Measurements from ENCODE around the gene MCTP2. TPM values are rescaled to one million over a fixed set of nuclear protein-coding genes. Genes with fewer than 3 reads are reported as not detected.
"Not testable (repeated sequence)": the region's sequence is repeated elsewhere in the genome, so short reads cannot be mapped to it uniquely, and the experiment has no call there.

Gene MCTP2
- total RNA-seq, 2 donors from 2014 or later: 49.9 to 119 TPM

- Mint-ChIP-seq H3K36me3 (ENCODE audit: insufficient read depth in 2 of 2) (no peaks in the 10 kb centered on the region), H3K4me3 (no peak overlapping the region), H3K27me3 (ENCODE audit: low read depth) (peaks cover 5% of the 10 kb centered on the region), H3K9me3 (peaks cover 0 to 2% of the 10 kb centered on the region in 2 donors), H3K4me1 (ENCODE audit: low read depth) (no peaks in the 10 kb centered on the region), H3K27ac (no peak overlapping the region)
- DNase-seq: no peak
- ATAC-seq (replicated peaks in 1 of 2): no peak
Measured at GRCh38 chr15:94493176-94493575, 261.8 kb downstream of the MCTP2 start.

- not testable (repeated sequence) for DNase-seq; H3K27ac Mint-ChIP-seq; H3K36me3 Mint-ChIP-seq (ENCODE audit: insufficient read depth in 2 of 2); H3K9me3 Mint-ChIP-seq; H3K27me3 Mint-ChIP-seq (ENCODE audit: low read depth); ATAC-seq (replicated peaks in 1 of 2); H3K4me1 Mint-ChIP-seq (ENCODE audit: low read depth); H3K4me3 Mint-ChIP-seq
Measured at GRCh38 chr15:94493586-94493985, 262.2 kb downstream of the MCTP2 start.

- peaks cover 10% of the 10 kb centered on the region for H3K27me3 Mint-ChIP-seq (ENCODE audit: low read depth)
- no peak for DNase-seq
- no peak for ATAC-seq (replicated peaks in 1 of 2)
- peaks cover 0 to 2% of the 10 kb centered on the region in 2 donors for H3K9me3 Mint-ChIP-seq
- no peaks in the 10 kb centered on the region for H3K36me3 Mint-ChIP-seq (ENCODE audit: insufficient read depth in 2 of 2)
- H3K4me3 Mint-ChIP-seq: no peak overlapping the region
- H3K27ac Mint-ChIP-seq: no peak overlapping the region
- H3K4me1 Mint-ChIP-seq (ENCODE audit: low read depth): no peaks in the 10 kb centered on the region
Measured at GRCh38 chr15:94494732-94495131, 263.4 kb downstream of the MCTP2 start.

DNA sequence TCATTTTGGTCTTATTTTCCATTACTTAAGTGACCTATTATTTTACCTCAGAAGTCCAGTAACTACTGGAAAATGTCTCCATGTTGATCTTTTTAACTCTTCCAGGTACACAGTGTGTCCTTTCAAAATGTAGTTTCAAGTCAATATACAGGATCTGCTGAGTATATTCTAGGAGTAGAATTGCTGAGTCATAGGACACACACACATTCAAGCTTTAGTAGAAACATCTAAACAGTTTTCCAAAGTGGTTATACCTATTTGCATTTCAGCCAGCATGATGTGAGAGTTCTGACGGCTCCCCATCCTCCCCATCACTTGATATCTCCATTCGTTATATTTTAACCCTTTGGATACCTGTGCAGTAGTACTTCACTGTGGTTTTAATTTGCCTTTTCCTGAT lies 271.9 kb downstream of the MCTP2 start:
- Mint-ChIP-seq H3K27me3 (ENCODE audit: low read depth) (peaks cover 10% of the 10 kb centered on the region), H3K9me3 (peaks cover 11 to 16% of the 10 kb centered on the region in 2 donors), H3K4me3 (no peak overlapping the region), H3K4me1 (ENCODE audit: low read depth) (no peaks in the 10 kb centered on the region), H3K27ac (no peak overlapping the region), H3K36me3 (ENCODE audit: insufficient read depth in 2 of 2) (peaks cover 0 to 6% of the 10 kb centered on the region in 2 donors)
- ATAC-seq (replicated peaks in 1 of 2) (no peak), DNase-seq (no peak)

DNA sequence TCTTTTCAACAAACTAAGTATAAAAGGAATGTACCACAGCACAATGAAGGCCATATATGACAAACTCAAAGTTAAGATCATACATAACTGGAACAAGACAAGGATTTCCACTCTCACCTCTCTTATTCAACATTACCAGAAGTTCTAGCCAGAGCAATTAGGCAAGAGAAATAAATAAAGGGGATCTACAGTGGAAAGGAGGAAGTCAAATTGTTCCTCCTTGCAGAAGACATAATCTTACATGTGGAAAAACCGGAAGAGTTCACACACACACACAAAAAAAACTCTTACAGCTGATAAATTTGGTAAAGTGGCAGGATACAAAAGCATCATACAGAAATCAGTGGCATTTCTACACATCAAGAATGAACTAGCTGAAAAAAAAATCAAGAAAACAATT lies 277.9 kb downstream of the MCTP2 start:
- Mint-ChIP-seq H3K4me1 (ENCODE audit: low read depth) (no peaks in the 10 kb centered on the region), H3K4me3 (no peak overlapping the region), H3K9me3 (peaks cover 11 to 15% of the 10 kb centered on the region in 2 donors), H3K36me3 (ENCODE audit: insufficient read depth in 2 of 2) (peaks cover 0 to 6% of the 10 kb centered on the region in 2 donors), H3K27me3 (ENCODE audit: low read depth) (no peaks in the 10 kb centered on the region), H3K27ac (no peak overlapping the region)
- DNase-seq: no peak
- no peak for ATAC-seq (replicated peaks in 1 of 2)

DNA sequence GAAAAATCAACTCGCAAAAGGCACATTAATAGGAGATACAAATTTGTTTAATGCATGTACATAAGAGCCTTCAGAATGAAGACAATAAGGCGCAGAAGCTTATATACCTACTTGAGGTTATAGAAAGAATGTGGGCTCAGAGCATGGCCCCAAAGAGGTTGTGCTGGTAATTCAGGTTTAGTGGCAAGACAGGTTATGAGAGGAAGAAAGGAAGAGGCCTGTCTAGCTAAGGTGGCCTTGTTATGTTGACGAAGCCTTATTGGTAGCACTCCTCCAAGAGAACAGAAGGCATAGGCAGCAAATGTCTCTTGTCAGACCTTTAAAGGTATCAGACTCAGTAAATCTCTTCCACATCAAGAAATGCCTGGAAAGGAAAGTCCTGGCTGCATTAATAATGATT lies 290.8 kb downstream of the MCTP2 start:
- no peaks in the 10 kb centered on the region for H3K9me3 Mint-ChIP-seq
- ATAC-seq (replicated peaks in 1 of 2) (no peak), DNase-seq (no peak)
- no peak overlapping the region for H3K4me3 Mint-ChIP-seq
- no peak overlapping the region for H3K27ac Mint-ChIP-seq
- no peaks in the 10 kb centered on the region for H3K4me1 Mint-ChIP-seq (ENCODE audit: low read depth)
- H3K27me3 Mint-ChIP-seq (ENCODE audit: low read depth): no peaks in the 10 kb centered on the region
- no peaks in the 10 kb centered on the region for H3K36me3 Mint-ChIP-seq (ENCODE audit: insufficient read depth in 2 of 2)

GRCh38 chr15:94523873-94524272 lies 292.5 kb downstream of the MCTP2 start:
- Mint-ChIP-seq H3K27ac (no peak overlapping the region), H3K9me3 (no peaks in the 10 kb centered on the region), H3K4me1 (ENCODE audit: low read depth) (no peaks in the 10 kb centered on the region), H3K36me3 (ENCODE audit: insufficient read depth in 2 of 2) (no peaks in the 10 kb centered on the region), H3K27me3 (ENCODE audit: low read depth) (no peaks in the 10 kb centered on the region), H3K4me3 (no peak overlapping the region)
- no peak for DNase-seq
- ATAC-seq (replicated peaks in 1 of 2): no peak

- no peaks in the 10 kb centered on the region for H3K27me3 Mint-ChIP-seq (ENCODE audit: low read depth)
- no peaks in the 10 kb centered on the region for H3K4me1 Mint-ChIP-seq (ENCODE audit: low read depth)
- H3K4me3 Mint-ChIP-seq: no peak overlapping the region
- no peaks in the 10 kb centered on the region for H3K36me3 Mint-ChIP-seq (ENCODE audit: insufficient read depth in 2 of 2)
- DNase-seq: no peak
- H3K27ac Mint-ChIP-seq: no peak overlapping the region
- no peaks in the 10 kb centered on the region for H3K9me3 Mint-ChIP-seq
- ATAC-seq (replicated peaks in 1 of 2): no peak
Measured at GRCh38 chr15:94524565-94524964, 293.2 kb downstream of the MCTP2 start.

DNA sequence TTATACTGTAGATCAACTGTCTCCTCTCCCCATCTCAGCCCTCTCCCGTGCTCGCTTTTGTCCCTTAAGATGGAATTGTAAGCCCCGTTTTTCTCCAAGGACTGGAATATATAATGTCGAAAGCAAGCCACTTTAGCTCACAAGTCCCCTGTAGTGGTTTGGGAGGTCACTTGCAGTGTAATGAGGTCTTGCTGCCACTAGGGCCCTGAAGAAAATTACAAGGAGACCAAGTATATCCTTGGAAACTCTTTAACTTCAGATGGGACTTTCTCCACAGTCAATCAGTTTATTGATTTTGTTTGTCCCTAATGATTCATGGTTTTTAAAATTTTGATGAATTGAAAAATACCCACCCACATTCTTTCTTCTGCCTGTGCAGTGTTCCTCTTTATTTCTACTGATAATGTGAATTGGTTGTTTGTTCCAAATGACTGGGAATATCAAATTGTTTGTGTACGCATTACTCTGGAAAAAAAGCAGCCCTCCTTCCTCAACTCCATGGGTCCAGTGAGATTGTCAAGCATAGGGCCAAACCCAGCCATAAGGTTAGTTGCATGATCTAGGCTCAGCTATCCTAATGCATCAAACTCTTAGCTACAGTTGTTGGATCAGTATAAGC lies 294.8 kb downstream of the MCTP2 start:
- no peak overlapping the region for H3K4me3 Mint-ChIP-seq

DNA sequence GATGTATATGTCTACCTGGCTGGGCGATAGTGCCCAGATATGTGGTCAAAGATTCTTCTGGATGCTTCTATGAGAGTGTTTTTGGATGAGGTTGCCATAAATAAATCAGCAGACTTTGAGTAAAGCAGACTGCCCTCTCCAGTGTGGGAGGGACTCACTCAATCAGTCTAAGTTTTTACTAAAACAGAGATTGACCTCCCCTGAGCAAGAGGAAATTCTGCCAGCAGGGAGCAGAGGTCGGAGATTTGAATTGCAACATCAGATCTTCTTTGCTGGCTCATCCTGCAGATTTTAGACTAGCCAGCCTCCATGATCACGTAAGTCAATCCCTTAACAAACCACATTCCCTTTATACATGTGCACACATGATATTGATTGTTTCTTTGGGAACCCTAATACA lies 300.9 kb downstream of the MCTP2 start:
- H3K4me3 Mint-ChIP-seq: no peak overlapping the region
- no peaks in the 10 kb centered on the region for H3K36me3 Mint-ChIP-seq (ENCODE audit: insufficient read depth in 2 of 2)
- DNase-seq (no peak), ATAC-seq (replicated peaks in 1 of 2) (no peak)
- H3K4me1 Mint-ChIP-seq (ENCODE audit: low read depth): no peaks in the 10 kb centered on the region
- no peaks in the 10 kb centered on the region for H3K9me3 Mint-ChIP-seq
- H3K27ac Mint-ChIP-seq: no peak overlapping the region
- peaks cover 19% of the 10 kb centered on the region for H3K27me3 Mint-ChIP-seq (ENCODE audit: low read depth)

More for the DNA sequence above, 294.8 kb downstream of the MCTP2 start:
- no peak for DNase-seq
- no peaks in the 10 kb centered on the region for H3K9me3 Mint-ChIP-seq
- H3K27ac Mint-ChIP-seq: no peak overlapping the region
- H3K36me3 Mint-ChIP-seq (ENCODE audit: insufficient read depth in 2 of 2): no peaks in the 10 kb centered on the region
- no peak for ATAC-seq (replicated peaks in 1 of 2)
- H3K4me1 Mint-ChIP-seq (ENCODE audit: low read depth): no peaks in the 10 kb centered on the region
- peaks cover 5% of the 10 kb centered on the region for H3K27me3 Mint-ChIP-seq (ENCODE audit: low read depth)
